Measurements from ENCODE around the gene SERINC3. TPM values are rescaled to one million over a fixed set of nuclear protein-coding genes. Genes with fewer than 3 reads are reported as not detected.

Gene SERINC3
- total and polyA plus RNA-seq, 12 donors: 51.5 to 213 (median 133) TPM

- TF ChIP-seq CTCF (IDR thresholded peaks at IDR 0.05): no peak
- no peak for TF ChIP-seq POLR2A (IDR thresholded peaks at IDR 0.05)
Observed at GRCh38 chr20:44559302-44559701, 37.4 kb upstream of the SERINC3 start.

GRCh38 chr20:44552950-44553908 is 31.4 kb upstream of the SERINC3 start:
- no peaks in the 10 kb centered on the region for H3K9me3 ChIP-seq (replicated peaks in 1 of 3)
- intact Hi-C loops (cut with DNase I): no loop called here
- no peaks in the 10 kb centered on the region for H3K27me3 ChIP-seq
- no peaks in the 10 kb centered on the region for H3K36me3 ChIP-seq (replicated peaks in 1 of 2)
- H3K27ac ChIP-seq: peak overlapping the region; percentile 55 to 88 (median 82)
- H3K4me1 ChIP-seq (replicated peaks in 1 of 2): peaks cover 48 to 55% of the 10 kb centered on the region in 2 donors
- DNase-seq: no peak
- 31 to 46% (median 38%) methylated on average over 6 of the region's 6 CpGs for WGBS, 4 donors
- peak in 1 of 2 donors; percentile 42 for TF ChIP-seq POLR2A (IDR thresholded peaks at IDR 0.05)
- TF ChIP-seq CTCF (IDR thresholded peaks at IDR 0.05): no peak
- H3K4me3 ChIP-seq: no peak overlapping the region

More at GRCh38 chr20:44559302-44559701, 37.4 kb upstream of the SERINC3 start:
- DNase-seq: no peak
- Histone ChIP-seq H3K27ac (no peak overlapping the region), H3K36me3 (replicated peaks in 1 of 2) (no peaks in the 10 kb centered on the region), H3K4me1 (replicated peaks in 1 of 2) (peaks cover 4 to 11% of the 10 kb centered on the region in 2 donors), H3K27me3 (no peaks in the 10 kb centered on the region), H3K4me3 (no peak overlapping the region), H3K9me3 (replicated peaks in 1 of 3) (no peaks in the 10 kb centered on the region)
- intact Hi-C loops (cut with DNase I): no loop called here

DNA sequence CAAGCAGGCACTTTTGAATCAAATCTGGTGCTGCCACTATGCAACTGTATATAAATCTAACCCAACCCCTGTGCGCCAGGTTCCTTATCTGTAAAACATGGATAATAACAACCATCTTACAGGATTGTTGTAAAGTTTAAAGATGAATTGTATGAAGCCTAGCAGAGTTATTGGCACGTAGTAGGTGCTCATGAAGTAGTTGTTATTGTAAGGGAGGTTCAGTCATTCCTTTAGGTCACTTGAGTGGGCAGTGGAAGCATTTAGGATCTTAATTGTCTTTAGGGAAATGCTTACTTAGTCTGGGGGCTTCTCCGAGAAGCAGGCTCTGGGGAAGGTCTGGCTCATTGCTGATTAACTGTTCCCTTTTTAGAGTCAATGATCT is 30.7 kb upstream of the SERINC3 start:
- 38 to 54% (median 50%) methylated on average over 3 of the region's 3 CpGs for WGBS, 4 donors
- H3K36me3 ChIP-seq (replicated peaks in 1 of 2): no peaks in the 10 kb centered on the region
- H3K4me3 ChIP-seq: no peak overlapping the region
- intact Hi-C loops (cut with DNase I): no loop called here
- H3K27me3 ChIP-seq: no peaks in the 10 kb centered on the region
- no peak for DNase-seq
- TF ChIP-seq CTCF (IDR thresholded peaks at IDR 0.05) (no peak), POLR2A (IDR thresholded peaks at IDR 0.05) (no peak)
- H3K27ac ChIP-seq: peak overlapping the region; percentile 50 to 88 (median 82)
- H3K4me1 ChIP-seq (replicated peaks in 1 of 2): peaks cover 51 to 59% of the 10 kb centered on the region in 2 donors
- H3K9me3 ChIP-seq (replicated peaks in 1 of 3): no peaks in the 10 kb centered on the region

- Histone ChIP-seq H3K36me3 (replicated peaks in 1 of 2) (no peaks in the 10 kb centered on the region), H3K9me3 (replicated peaks in 1 of 3) (no peaks in the 10 kb centered on the region), H3K4me3 (no peak overlapping the region), H3K4me1 (replicated peaks in 1 of 2) (peaks cover 51 to 59% of the 10 kb centered on the region in 2 donors), H3K27ac (peak overlapping the region in 3 of 5 donors; percentile 59 to 88 (median 82)), H3K27me3 (no peaks in the 10 kb centered on the region)
- no peak for DNase-seq
- 55 to 64% (median 60%) methylated on average over 4 of the region's 4 CpGs for WGBS, 4 donors
- TF ChIP-seq POLR2A (IDR thresholded peaks at IDR 0.05) (no peak), CTCF (IDR thresholded peaks at IDR 0.05) (no peak)
- intact Hi-C loops (cut with DNase I): no loop called here
Observed at GRCh38 chr20:44552050-44552449, 30.2 kb upstream of the SERINC3 start.

All from adrenal gland (tissue), 12 donors.